ENCODE results near the gene MT1F.

Gene MT1F

GRCh38 chr16:56609463-56609921, 48.3 kb upstream of the MT1F start:
- Histone ChIP-seq H3K9me2 (replicated peaks; ENCODE audit: insufficient read depth, low read length) (no peaks in the 10 kb centered on the region), H3K27me3 (ENCODE audit: low read length) (no peaks in the 10 kb centered on the region), H3K4me2 (ENCODE audit: low read depth, low read length, poor library complexity, severe bottlenecking) (peak overlapping the region; percentile 75), H3K9ac (ENCODE audit: low read length) (0 out of 2 replicates have a peak overlapping the region, but pooled peaks have one; percentile 45), H3K4me3 (ENCODE audit: insufficient read depth, low read length, poor library complexity, severe bottlenecking) (peak overlapping the region; percentile 45), H2AFZ (ENCODE audit: low read depth, low read length, severe bottlenecking) (no peak overlapping the region), H3K79me2 (ENCODE audit: insufficient read depth, low read length) (no peaks in the 10 kb centered on the region), H3K9me3 (ENCODE audit: insufficient read depth, low read length) (no peaks in the 10 kb centered on the region), H4K20me1 (ENCODE audit: low read depth, low read length) (no peaks in the 10 kb centered on the region), H3K27ac (ENCODE audit: low read depth, low read length) (no peak overlapping the region), H3F3A (ENCODE audit: insufficient read depth) (no peaks in the 10 kb centered on the region), H3K36me3 (ENCODE audit: low read length) (no peaks in the 10 kb centered on the region)
- no peak for TF ChIP-seq EZH2phosphoT487 (conservative IDR thresholded peaks at IDR 0.05; ENCODE audit: low read length)
- no peak for TF ChIP-seq CTCF (IDR thresholded peaks at IDR 0.05; ENCODE audit: insufficient read depth, low read length, poor library complexity, severe bottlenecking)

- Histone ChIP-seq H3K4me2 (ENCODE audit: low read depth, low read length, poor library complexity, severe bottlenecking) (peak overlapping the region; percentile 75), H3K79me2 (ENCODE audit: insufficient read depth, low read length) (no peaks in the 10 kb centered on the region), H3K9me3 (ENCODE audit: insufficient read depth, low read length) (no peaks in the 10 kb centered on the region), H2AFZ (ENCODE audit: low read depth, low read length, severe bottlenecking) (no peak overlapping the region), H3K27me3 (ENCODE audit: low read length) (no peaks in the 10 kb centered on the region), H3K9ac (ENCODE audit: low read length) (no peak overlapping the region), H3K36me3 (ENCODE audit: low read length) (no peaks in the 10 kb centered on the region), H3K9me2 (replicated peaks; ENCODE audit: insufficient read depth, low read length) (no peaks in the 10 kb centered on the region), H4K20me1 (ENCODE audit: low read depth, low read length) (no peaks in the 10 kb centered on the region), H3K4me3 (ENCODE audit: insufficient read depth, low read length, poor library complexity, severe bottlenecking) (no peak overlapping the region), H3F3A (ENCODE audit: insufficient read depth) (no peaks in the 10 kb centered on the region), H3K27ac (ENCODE audit: low read depth, low read length) (no peak overlapping the region)
- no peak for TF ChIP-seq EZH2phosphoT487 (conservative IDR thresholded peaks at IDR 0.05; ENCODE audit: low read length)
These were observed 47.6 kb upstream of the MT1F start for GRCh38 chr16:56610017-56610608.

- Histone ChIP-seq H3K9me2 (replicated peaks; ENCODE audit: insufficient read depth, low read length) (no peaks in the 10 kb centered on the region), H3F3A (ENCODE audit: insufficient read depth) (no peaks in the 10 kb centered on the region), H3K9me3 (ENCODE audit: insufficient read depth, low read length) (no peaks in the 10 kb centered on the region), H3K4me3 (ENCODE audit: insufficient read depth, low read length, poor library complexity, severe bottlenecking) (no peak overlapping the region), H3K4me2 (ENCODE audit: low read depth, low read length, poor library complexity, severe bottlenecking) (no peak overlapping the region), H3K27me3 (ENCODE audit: low read length) (no peaks in the 10 kb centered on the region), H2AFZ (ENCODE audit: low read depth, low read length, severe bottlenecking) (no peak overlapping the region), H4K20me1 (ENCODE audit: low read depth, low read length) (no peaks in the 10 kb centered on the region), H3K27ac (ENCODE audit: low read depth, low read length) (no peak overlapping the region), H3K9ac (ENCODE audit: low read length) (no peak overlapping the region), H3K79me2 (ENCODE audit: insufficient read depth, low read length) (no peaks in the 10 kb centered on the region), H3K36me3 (ENCODE audit: low read length) (no peaks in the 10 kb centered on the region)
- TF ChIP-seq EZH2phosphoT487 (conservative IDR thresholded peaks at IDR 0.05; ENCODE audit: low read length) (no peak), CTCF (IDR thresholded peaks at IDR 0.05; ENCODE audit: insufficient read depth, low read length, poor library complexity, severe bottlenecking) (no peak)
These were observed 47.1 kb upstream of the MT1F start for GRCh38 chr16:56610609-56611111.

- Histone ChIP-seq H3F3A (ENCODE audit: insufficient read depth) (no peaks in the 10 kb centered on the region), H3K9ac (ENCODE audit: low read length) (no peak overlapping the region), H4K20me1 (ENCODE audit: low read depth, low read length) (no peaks in the 10 kb centered on the region), H2AFZ (ENCODE audit: low read depth, low read length, severe bottlenecking) (no peak overlapping the region), H3K9me2 (replicated peaks; ENCODE audit: insufficient read depth, low read length) (no peaks in the 10 kb centered on the region), H3K4me3 (ENCODE audit: insufficient read depth, low read length, poor library complexity, severe bottlenecking) (no peak overlapping the region), H3K79me2 (ENCODE audit: insufficient read depth, low read length) (no peaks in the 10 kb centered on the region), H3K36me3 (ENCODE audit: low read length) (no peaks in the 10 kb centered on the region), H3K27me3 (ENCODE audit: low read length) (no peaks in the 10 kb centered on the region), H3K9me3 (ENCODE audit: insufficient read depth, low read length) (no peaks in the 10 kb centered on the region), H3K27ac (ENCODE audit: low read depth, low read length) (no peak overlapping the region), H3K4me2 (ENCODE audit: low read depth, low read length, poor library complexity, severe bottlenecking) (no peak overlapping the region)
- TF ChIP-seq CTCF (IDR thresholded peaks at IDR 0.05; ENCODE audit: insufficient read depth, low read length, poor library complexity, severe bottlenecking) = no peak
- no peak for TF ChIP-seq EZH2phosphoT487 (conservative IDR thresholded peaks at IDR 0.05; ENCODE audit: low read length)
These were observed 46.4 kb upstream of the MT1F start for GRCh38 chr16:56611281-56611833.
